ENCODE results near the gene MYH2.

MYH2 gene

GRCh38 chr17:10549096-10549842 lies at the start of gene MYH2:
Gene MYH2 (minus strand): TSS chr17:10549658. CDS start chr17:10547920, 1,738 bp downstream.
- H4K20me1 ChIP-seq = no peaks in the 10 kb centered on the region
- H3K4me2 ChIP-seq = no peak within 1 kb of the TSS
- H3K9me3 ChIP-seq = no peaks in the 10 kb centered on the region
- H3K4me1 ChIP-seq = no peaks in the 10 kb centered on the region
- TF ChIP-seq Cebpa-rat (IDR thresholded peaks at IDR 0.05) = no peak
- H3K9ac ChIP-seq = no peak within 1 kb of the TSS
- no peak within 1 kb of the TSS for H3K27ac ChIP-seq
- no peaks in the 10 kb centered on the region for H3K36me3 ChIP-seq
- no peak within 1 kb of the TSS for H3K4me3 ChIP-seq
- no peaks in the 10 kb centered on the region for H3K27me3 ChIP-seq

GRCh38 chr17:10598621-10599020 lies 49.2 kb upstream of the MYH2 start:
- TF ChIP-seq Cebpa-rat (IDR thresholded peaks at IDR 0.05) = no peak

GRCh38 chr17:10589553-10590145 lies 40.2 kb upstream of the MYH2 start:
- no peaks in the 10 kb centered on the region for H4K20me1 ChIP-seq
- no peaks in the 10 kb centered on the region for H3K9me3 ChIP-seq
- H3K4me1 ChIP-seq = no peaks in the 10 kb centered on the region
- H3K27ac ChIP-seq = no peak overlapping the region
- no peaks in the 10 kb centered on the region for H3K36me3 ChIP-seq
- no peak overlapping the region for H3K4me2 ChIP-seq
- TF ChIP-seq Cebpa-rat (IDR thresholded peaks at IDR 0.05) = no peak
- no peaks in the 10 kb centered on the region for H3K27me3 ChIP-seq
- no peak overlapping the region for H3K4me3 ChIP-seq
- H3K9ac ChIP-seq = no peak overlapping the region

More at GRCh38 chr17:10598621-10599020, 49.2 kb upstream of the MYH2 start:
- Histone ChIP-seq H4K20me1 (no peaks in the 10 kb centered on the region), H3K9me3 (no peaks in the 10 kb centered on the region), H3K27ac (no peak overlapping the region), H3K4me1 (no peaks in the 10 kb centered on the region), H3K27me3 (no peaks in the 10 kb centered on the region), H3K9ac (no peak overlapping the region), H3K4me3 (no peak overlapping the region), H3K4me2 (no peak overlapping the region), H3K36me3 (no peaks in the 10 kb centered on the region)

- H3K27ac ChIP-seq = no peak overlapping the region
- H3K4me3 ChIP-seq = no peak overlapping the region
- H3K9me3 ChIP-seq = no peaks in the 10 kb centered on the region
- no peaks in the 10 kb centered on the region for H3K36me3 ChIP-seq
- H4K20me1 ChIP-seq = no peaks in the 10 kb centered on the region
- H3K27me3 ChIP-seq = no peaks in the 10 kb centered on the region
- H3K4me1 ChIP-seq = no peaks in the 10 kb centered on the region
- H3K4me2 ChIP-seq = no peak overlapping the region
- no peak overlapping the region for H3K9ac ChIP-seq
- TF ChIP-seq Cebpa-rat (IDR thresholded peaks at IDR 0.05) = no peak
These were observed 36.1 kb upstream of the MYH2 start for GRCh38 chr17:10585529-10585928.

- H4K20me1 ChIP-seq = no peaks in the 10 kb centered on the region
- no peak for TF ChIP-seq Cebpa-rat (IDR thresholded peaks at IDR 0.05)
- no peak overlapping the region for H3K4me3 ChIP-seq
- no peaks in the 10 kb centered on the region for H3K9me3 ChIP-seq
- no peak overlapping the region for H3K9ac ChIP-seq
- H3K27me3 ChIP-seq = no peaks in the 10 kb centered on the region
- no peaks in the 10 kb centered on the region for H3K36me3 ChIP-seq
- H3K4me1 ChIP-seq = peaks cover 10% of the 10 kb centered on the region
- H3K4me2 ChIP-seq = no peak overlapping the region
- no peak overlapping the region for H3K27ac ChIP-seq
These were observed 34.4 kb upstream of the MYH2 start for GRCh38 chr17:10583834-10584233.

GRCh38 chr17:10579270-10579669 lies 29.8 kb upstream of the MYH2 start:
- Histone ChIP-seq H3K27me3 (no peaks in the 10 kb centered on the region), H3K4me1 (peaks cover 10% of the 10 kb centered on the region), H3K4me2 (peak overlapping the region; percentile 42), H3K9me3 (no peaks in the 10 kb centered on the region), H3K4me3 (no peak overlapping the region), H3K9ac (no peak overlapping the region), H3K27ac (no peak overlapping the region), H4K20me1 (no peaks in the 10 kb centered on the region), H3K36me3 (no peaks in the 10 kb centered on the region)
- no peak for TF ChIP-seq Cebpa-rat (IDR thresholded peaks at IDR 0.05)

- Histone ChIP-seq H3K36me3 (no peaks in the 10 kb centered on the region), H4K20me1 (no peaks in the 10 kb centered on the region), H3K4me1 (peaks cover 5% of the 10 kb centered on the region), H3K9ac (no peak overlapping the region), H3K4me3 (no peak overlapping the region), H3K4me2 (no peak overlapping the region), H3K27me3 (no peaks in the 10 kb centered on the region), H3K9me3 (no peaks in the 10 kb centered on the region), H3K27ac (no peak overlapping the region)
- TF ChIP-seq Cebpa-rat (IDR thresholded peaks at IDR 0.05) = no peak
These were observed 24.9 kb upstream of the MYH2 start for GRCh38 chr17:10574324-10574723.

GRCh38 chr17:10563991-10564660 lies 14.7 kb upstream of the MYH2 start:
- Histone ChIP-seq H3K4me2 (no peak overlapping the region), H3K4me1 (no peaks in the 10 kb centered on the region), H3K9me3 (no peaks in the 10 kb centered on the region), H3K36me3 (no peaks in the 10 kb centered on the region), H3K9ac (no peak overlapping the region), H3K27me3 (no peaks in the 10 kb centered on the region), H3K27ac (no peak overlapping the region), H4K20me1 (no peaks in the 10 kb centered on the region), H3K4me3 (no peak overlapping the region)
- TF ChIP-seq Cebpa-rat (IDR thresholded peaks at IDR 0.05) = no peak

GRCh38 chr17:10558049-10558448 lies 8.6 kb upstream of the MYH2 start:
- Histone ChIP-seq H3K9ac (no peak overlapping the region), H3K27ac (no peak overlapping the region), H3K4me1 (no peaks in the 10 kb centered on the region), H4K20me1 (no peaks in the 10 kb centered on the region), H3K4me2 (no peak overlapping the region), H3K4me3 (no peak overlapping the region), H3K27me3 (no peaks in the 10 kb centered on the region), H3K36me3 (no peaks in the 10 kb centered on the region), H3K9me3 (no peaks in the 10 kb centered on the region)
- TF ChIP-seq Cebpa-rat (IDR thresholded peaks at IDR 0.05) = no peak

- H3K36me3 ChIP-seq = no peaks in the 10 kb centered on the region
- H3K4me2 ChIP-seq = no peak overlapping the region
- H3K4me3 ChIP-seq = no peak overlapping the region
- no peak for TF ChIP-seq Cebpa-rat (IDR thresholded peaks at IDR 0.05)
- H3K4me1 ChIP-seq = no peaks in the 10 kb centered on the region
- H3K9ac ChIP-seq = no peak overlapping the region
- no peak overlapping the region for H3K27ac ChIP-seq
- no peaks in the 10 kb centered on the region for H3K9me3 ChIP-seq
- H3K27me3 ChIP-seq = no peaks in the 10 kb centered on the region
- no peaks in the 10 kb centered on the region for H4K20me1 ChIP-seq
These were observed 8.0 kb upstream of the MYH2 start for GRCh38 chr17:10557422-10557821.
